ENCODE results near the gene BEX4. TPM values are rescaled to one million over a fixed set of nuclear protein-coding genes. Genes with fewer than 3 reads are reported as not detected.
A peak's percentile ranks its signal among the peaks of the same experiment; 100 is the strongest.
"Not testable (repeated sequence)": the region's sequence is repeated elsewhere in the genome, so short reads cannot be mapped to it uniquely, and the experiment has no call there.

The BEX4 gene, protein sequence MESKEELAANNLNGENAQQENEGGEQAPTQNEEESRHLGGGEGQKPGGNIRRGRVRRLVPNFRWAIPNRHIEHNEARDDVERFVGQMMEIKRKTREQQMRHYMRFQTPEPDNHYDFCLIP
- 1 to 10 TPM in 3 of 4 donors, under 1 TPM in 1; 0.36 to 6.6 (median 5.0) TPM for total RNA-seq

DNA sequence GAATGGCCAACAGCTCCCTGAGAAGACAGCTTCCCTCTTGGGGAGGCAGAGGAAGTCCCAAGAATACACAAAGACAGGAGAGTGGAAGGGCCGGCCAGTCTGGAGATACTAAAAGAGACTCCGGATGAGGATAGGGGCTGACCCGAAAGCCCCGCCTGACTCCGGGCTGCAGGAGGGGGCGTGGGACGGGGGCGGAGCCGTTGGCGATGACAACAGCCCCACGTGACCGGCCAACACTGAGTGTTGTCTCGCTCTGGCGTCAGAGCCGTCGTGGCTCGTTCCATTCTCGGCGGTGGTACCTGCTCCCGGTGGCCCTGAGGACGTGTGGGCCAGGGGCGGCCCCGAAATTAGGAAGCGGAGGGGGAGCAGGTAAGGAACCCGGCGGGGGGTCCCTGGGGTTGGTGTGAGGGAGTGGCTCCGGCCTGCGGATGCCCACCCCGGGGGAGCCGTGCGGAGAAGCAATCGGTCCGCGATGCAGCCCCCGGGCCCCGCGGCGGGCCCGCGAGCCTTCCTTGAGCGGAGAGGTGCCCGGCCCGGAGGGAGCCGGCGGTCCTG, at the start of gene BEX4:
Gene BEX4 (plus strand): TSS at position 239 of the 555 bp plus-strand sequence. CDS start 1,046 bp downstream, outside the sequence.
- in situ Hi-C loops (cut with MboI; ENCODE audit: low sequenced_read_pairs in 4 of 4), result loop anchor here in 1 of 4 donors (25.0 kb wide), 1 partner anchor 247 kb away; no protein-coding TSS in a partner anchor
- no peaks in the 10 kb centered on the region for H3K9me3 ChIP-seq
- H3K27me3 ChIP-seq, result peaks cover 0 to 21% (median 0%) of the 10 kb centered on the region in 3 donors
- peak within 1 kb of the TSS; percentile 47 to 56 (median 54) for H3K4me3 ChIP-seq
- intact Hi-C loops (cut with DNase I; ENCODE audit: low total_unique reads), result no loop called here
- peak within 1 kb of the TSS; percentile 37 to 66 (median 54) for H3K27ac ChIP-seq
- H3K36me3 ChIP-seq, result no peaks in the 10 kb centered on the region
- peak; percentile 47 to 55 for DNase-seq
- H3K4me1 ChIP-seq, result no peaks in the 10 kb centered on the region
- peak; percentile 56 to 70 for ATAC-seq
- TF ChIP-seq, protein P1, sequence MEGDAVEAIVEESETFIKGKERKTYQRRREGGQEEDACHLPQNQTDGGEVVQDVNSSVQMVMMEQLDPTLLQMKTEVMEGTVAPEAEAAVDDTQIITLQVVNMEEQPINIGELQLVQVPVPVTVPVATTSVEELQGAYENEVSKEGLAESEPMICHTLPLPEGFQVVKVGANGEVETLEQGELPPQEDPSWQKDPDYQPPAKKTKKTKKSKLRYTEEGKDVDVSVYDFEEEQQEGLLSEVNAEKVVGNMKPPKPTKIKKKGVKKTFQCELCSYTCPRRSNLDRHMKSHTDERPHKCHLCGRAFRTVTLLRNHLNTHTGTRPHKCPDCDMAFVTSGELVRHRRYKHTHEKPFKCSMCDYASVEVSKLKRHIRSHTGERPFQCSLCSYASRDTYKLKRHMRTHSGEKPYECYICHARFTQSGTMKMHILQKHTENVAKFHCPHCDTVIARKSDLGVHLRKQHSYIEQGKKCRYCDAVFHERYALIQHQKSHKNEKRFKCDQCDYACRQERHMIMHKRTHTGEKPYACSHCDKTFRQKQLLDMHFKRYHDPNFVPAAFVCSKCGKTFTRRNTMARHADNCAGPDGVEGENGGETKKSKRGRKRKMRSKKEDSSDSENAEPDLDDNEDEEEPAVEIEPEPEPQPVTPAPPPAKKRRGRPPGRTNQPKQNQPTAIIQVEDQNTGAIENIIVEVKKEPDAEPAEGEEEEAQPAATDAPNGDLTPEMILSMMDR (IDR thresholded peaks at IDR 0.05 in 4 of 5, conservative IDR thresholded peaks at IDR 0.05 in 1 of 5), result no peak
- TF ChIP-seq POLR2A (IDR thresholded peaks at IDR 0.05), result peak; percentile 49 to 68

- in situ Hi-C loops (cut with MboI; ENCODE audit: low sequenced_read_pairs in 4 of 4) (loop anchor here in 2 of 4 donors (10.0 to 25.0 kb wide), 3 partner anchors 108 to 233 kb away; partner anchors contain the start of genes BEX1 (in 1 of the 2) and RAB40AL (in 1 of the 2)), intact Hi-C loops (cut with DNase I; ENCODE audit: low total_unique reads) (no loop called here)
- Histone ChIP-seq H3K4me1 (no peaks in the 10 kb centered on the region), H3K27me3 (no peaks in the 10 kb centered on the region), H3K9me3 (no peaks in the 10 kb centered on the region), H3K4me3 (no peak overlapping the region), H3K27ac (no peak overlapping the region), H3K36me3 (no peaks in the 10 kb centered on the region)
- DNase-seq (no peak), ATAC-seq (no peak)
- TF ChIP-seq, protein P1 (IDR thresholded peaks at IDR 0.05 in 4 of 5, conservative IDR thresholded peaks at IDR 0.05 in 1 of 5), result no peak
- TF ChIP-seq POLR2A (IDR thresholded peaks at IDR 0.05), result no peak
Measured at GRCh38 chrX:103170216-103170615, 44.7 kb upstream of the BEX4 start.

GRCh38 chrX:103171353-103171752, 43.6 kb upstream of the BEX4 start:
- ATAC-seq, result no peak
- intact Hi-C loops (cut with DNase I; ENCODE audit: low total_unique reads) (no loop called here), in situ Hi-C loops (cut with MboI; ENCODE audit: low sequenced_read_pairs in 4 of 4) (loop anchor here in 2 of 4 donors (10.0 to 25.0 kb wide), 3 partner anchors 109 to 234 kb away; partner anchors contain the start of genes BEX1 (in 1 of the 2) and RAB40AL (in 1 of the 2))
- DNase-seq, result no peak
- H3K9me3 ChIP-seq, result no peaks in the 10 kb centered on the region
- H3K27ac ChIP-seq, result no peak overlapping the region
- H3K36me3 ChIP-seq, result no peaks in the 10 kb centered on the region
- H3K27me3 ChIP-seq, result peaks cover 0 to 6% (median 0%) of the 10 kb centered on the region in 3 donors
- H3K4me1 ChIP-seq, result no peaks in the 10 kb centered on the region
- H3K4me3 ChIP-seq, result no peak overlapping the region
- no peak for TF ChIP-seq POLR2A (IDR thresholded peaks at IDR 0.05)
- TF ChIP-seq, protein P1 (IDR thresholded peaks at IDR 0.05 in 4 of 5, conservative IDR thresholded peaks at IDR 0.05 in 1 of 5), result no peak

- not testable (repeated sequence) for H3K27me3 ChIP-seq, H3K4me1 ChIP-seq, H3K9me3 ChIP-seq, ATAC-seq, H3K36me3 ChIP-seq, H3K4me3 ChIP-seq, DNase-seq, H3K27ac ChIP-seq
- in situ Hi-C loops (cut with MboI; ENCODE audit: low sequenced_read_pairs in 4 of 4), result loop anchor here in 1 of 4 donors (10.0 kb wide), 1 partner anchor 230 kb away; no protein-coding TSS in a partner anchor
- intact Hi-C loops (cut with DNase I; ENCODE audit: low total_unique reads), result loop anchor here (5.0 kb wide), 1 partner anchor 223 kb away; no protein-coding TSS in a partner anchor
Measured at GRCh38 chrX:103175256-103175655, 39.7 kb upstream of the BEX4 start.
